8988T (cell line): Measurements from ENCODE around the gene WNT9A.

Experiments used
- DNase-seq: peaks from one replicate; pipeline ENCODE4 v3.0.0; 2011

Gene WNT9A

DNA sequence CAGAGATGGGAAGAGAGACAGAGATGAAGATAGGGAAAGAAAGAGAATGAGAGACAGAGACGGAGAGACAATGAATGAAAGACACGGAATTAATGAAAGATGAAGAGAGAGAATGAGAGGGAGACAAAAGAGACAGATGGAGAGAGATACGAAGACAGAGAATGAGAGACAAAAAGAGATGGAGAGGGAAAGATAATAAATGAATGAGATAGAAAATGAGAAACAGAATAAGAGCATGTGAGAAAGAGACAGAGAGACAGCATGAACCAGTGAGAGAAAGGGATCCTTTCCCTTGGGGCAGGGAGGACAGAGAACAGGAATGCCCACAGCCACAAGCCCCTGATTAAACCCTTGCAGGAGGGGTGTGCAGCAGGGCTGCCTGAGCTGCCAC is 5.3 kb upstream of the WNT9A start:
- no peak for DNase-seq

- DNase-seq = no peak
Measured at GRCh38 chr1:227952374-227953021, 4.8 kb upstream of the WNT9A start.

- no peak for DNase-seq
Measured at GRCh38 chr1:227951624-227952373, 4.1 kb upstream of the WNT9A start.

- no peak for DNase-seq
Measured at GRCh38 chr1:227950735-227951346, 3.1 kb upstream of the WNT9A start.

GRCh38 chr1:227949954-227950734 is 2.4 kb upstream of the WNT9A start:
- no peak for DNase-seq

DNA sequence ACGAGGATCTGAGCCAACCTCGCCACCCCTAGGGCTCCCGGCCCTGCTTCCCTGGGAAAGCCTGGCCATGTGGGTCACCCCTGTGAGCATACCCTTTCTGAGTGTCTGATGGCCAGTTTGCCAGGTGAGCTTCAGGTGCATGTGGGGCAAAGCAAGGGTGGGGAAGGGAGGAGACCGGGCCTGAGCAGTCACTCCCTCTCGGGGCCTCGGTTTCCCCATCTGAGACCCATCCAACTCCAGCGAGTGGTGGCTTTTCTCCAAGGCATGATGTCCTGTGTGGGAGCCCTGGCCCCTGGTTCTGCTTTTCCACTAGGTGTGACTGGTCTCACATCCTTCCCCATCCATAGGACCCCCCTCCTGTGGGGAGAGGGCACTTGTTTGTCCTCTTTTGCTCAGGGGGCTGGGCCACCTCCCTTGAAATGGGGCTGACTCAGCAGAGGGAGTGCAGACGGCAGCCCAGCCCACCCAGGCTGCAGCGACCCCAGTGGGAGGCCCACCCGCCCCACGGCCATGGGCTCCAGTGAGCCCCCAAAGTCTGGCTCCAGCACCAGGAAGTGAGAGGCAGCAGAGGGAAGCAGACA is 1.7 kb upstream of the WNT9A start:
- no peak for DNase-seq

- no peak for DNase-seq
Measured at GRCh38 chr1:227948493-227949260, 945 bp upstream of the WNT9A start.

- DNase-seq = no peak
Measured at GRCh38 chr1:227947386-227947675, 401 bp downstream of the WNT9A start.

DNA sequence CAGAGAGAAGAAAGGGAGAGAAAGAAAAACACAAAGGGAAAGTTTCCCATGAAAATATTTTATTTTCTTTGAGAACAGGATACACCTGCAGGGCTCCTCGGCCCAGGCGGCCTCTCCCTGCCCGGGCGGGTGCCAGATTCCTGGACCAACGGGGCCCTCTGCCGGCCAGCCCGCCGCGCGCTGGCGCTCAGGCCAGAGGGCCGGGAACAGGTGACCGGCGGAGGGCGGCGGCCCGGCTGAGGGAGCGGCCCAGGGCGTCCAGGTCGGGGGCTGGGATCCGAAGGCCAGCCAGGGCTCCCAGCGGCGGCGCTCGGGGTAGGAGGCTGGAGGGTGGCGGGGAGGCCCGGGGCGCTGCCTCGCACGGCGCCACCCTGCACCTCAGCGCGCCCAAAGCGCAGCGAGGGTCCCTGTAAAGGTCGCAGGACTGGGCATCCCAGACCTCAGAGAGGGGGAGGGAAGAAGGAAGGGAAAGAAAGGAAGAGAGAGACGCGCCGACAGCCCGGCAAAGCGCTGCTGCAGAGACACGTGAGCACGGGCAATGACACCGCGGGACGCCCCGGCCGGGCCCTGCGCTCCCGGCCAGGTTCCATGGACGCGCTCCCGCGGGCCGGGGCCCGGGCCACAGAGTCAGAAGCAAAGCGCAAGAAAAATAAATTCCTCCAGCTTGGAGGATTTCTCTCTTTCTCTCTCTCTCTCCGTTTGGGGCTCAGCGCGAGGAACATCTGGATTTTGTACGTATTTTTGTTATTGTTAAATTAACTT is 927 bp downstream of the WNT9A start:
- peak; percentile 98 for DNase-seq

DNA sequence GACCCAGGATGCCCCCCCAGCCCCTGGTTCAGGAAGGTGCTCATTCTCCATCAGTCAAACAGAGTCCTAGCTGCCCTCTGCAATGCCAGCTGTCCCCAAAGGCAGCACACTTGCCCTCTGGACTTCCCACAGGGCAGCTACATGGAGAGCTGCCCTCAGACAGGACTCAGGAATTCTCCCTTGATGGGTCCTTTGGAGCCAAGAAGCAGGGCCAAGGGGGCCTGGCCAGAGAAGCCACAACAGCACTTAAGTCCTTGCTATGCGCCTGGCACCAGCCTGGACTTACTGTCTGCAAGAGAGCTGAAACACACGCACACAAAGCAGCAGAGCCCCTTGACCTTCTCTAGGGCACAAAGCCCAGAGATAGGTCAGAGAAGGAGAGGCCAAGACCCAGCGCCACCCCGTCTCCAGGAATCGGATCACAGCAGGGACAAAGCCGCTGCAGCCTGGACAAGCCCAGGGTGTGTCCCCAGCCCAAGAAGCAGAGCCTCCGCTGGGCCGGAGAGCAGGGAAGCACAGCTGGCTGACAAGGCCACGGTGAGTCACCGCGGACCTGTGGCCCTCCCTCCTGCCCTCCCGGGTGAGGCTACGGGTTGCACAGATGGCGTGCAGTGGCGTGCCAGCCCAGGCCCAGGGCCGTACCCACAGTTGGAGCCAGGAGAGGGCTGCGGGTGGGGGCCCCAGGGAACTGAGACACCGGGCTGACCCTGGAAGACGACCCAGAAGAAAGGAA is 1.7 kb downstream of the WNT9A start:
- no peak for DNase-seq

- no peak for DNase-seq
Measured at GRCh38 chr1:227944931-227945890, 2.5 kb downstream of the WNT9A start.

GRCh38 chr1:227944090-227944930 is 3.4 kb downstream of the WNT9A start:
- no peak for DNase-seq

GRCh38 chr1:227943381-227944089 is 4.2 kb downstream of the WNT9A start:
- DNase-seq = no peak

GRCh38 chr1:227942716-227943261 is 4.9 kb downstream of the WNT9A start:
- DNase-seq = no peak

DNA sequence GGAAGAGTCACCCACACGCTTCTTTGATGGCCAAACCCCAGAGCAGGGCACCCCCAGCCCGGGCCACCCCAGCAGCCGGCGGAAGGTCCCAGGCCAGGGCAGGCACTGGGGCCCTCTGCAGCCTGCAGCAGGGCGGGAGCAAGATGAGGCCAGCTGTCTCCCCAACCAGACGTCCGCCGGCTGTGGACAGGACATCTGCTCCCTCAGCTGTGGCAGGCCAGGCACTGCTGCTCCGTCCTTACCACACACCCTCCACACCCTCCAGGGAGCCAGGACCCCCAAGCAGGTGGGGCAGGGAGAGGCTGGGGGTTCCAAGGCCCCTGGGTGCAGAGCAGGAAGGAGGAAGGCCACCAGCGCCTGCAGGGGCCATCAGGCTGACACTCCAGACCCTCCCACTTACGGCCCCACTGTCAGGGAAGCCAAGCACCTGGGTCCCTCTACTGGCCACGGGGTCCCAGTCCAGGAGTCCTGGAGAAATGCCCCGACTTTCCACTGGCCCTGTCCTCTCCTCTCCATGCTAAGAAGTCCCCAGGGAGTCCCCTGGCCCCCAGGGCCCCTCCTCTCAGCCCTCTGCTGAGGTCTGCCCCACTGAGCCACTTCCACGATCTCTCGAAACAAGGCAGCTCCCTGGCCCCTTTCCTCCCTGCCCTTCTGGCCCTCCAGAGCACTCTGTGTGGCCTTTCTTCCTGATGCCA is 5.6 kb downstream of the WNT9A start:
- no peak for DNase-seq

GRCh38 chr1:227941509-227942020 is 6.2 kb downstream of the WNT9A start:
- DNase-seq = no peak

GRCh38 chr1:227940791-227941241 is 6.9 kb downstream of the WNT9A start:
- DNase-seq = no peak
